T-helper 2 cell treated with Interferon-gamma antibody and Interleukin-4, amounts not matched to agents 100 ng/mL and 5 ng/mL, for 36 hours (primary cell): ENCODE results near the gene NISCH. TPM values are rescaled to one million over a fixed set of nuclear protein-coding genes. Genes with fewer than 3 reads are reported as not detected.
"Not testable (repeated sequence)": the region's sequence is repeated elsewhere in the genome, so short reads cannot be mapped to it uniquely, and the experiment has no call there.

Experiments used
- intact Hi-C: fragments of 100-400 bp; cut with micrococcal nuclease; formaldehyde crosslinking; loops from one replicate; pipeline ENCODE4 v1.15.1; 2023
- total RNA-seq: library from RNA; stranded (reverse); gene quantifications from 2 replicates; pipeline ENCODE4 v1.2.3, GENCODE V29; 2022

NISCH gene
- total RNA-seq, 1 donor from 2014 or later: 79.6 TPM

DNA sequence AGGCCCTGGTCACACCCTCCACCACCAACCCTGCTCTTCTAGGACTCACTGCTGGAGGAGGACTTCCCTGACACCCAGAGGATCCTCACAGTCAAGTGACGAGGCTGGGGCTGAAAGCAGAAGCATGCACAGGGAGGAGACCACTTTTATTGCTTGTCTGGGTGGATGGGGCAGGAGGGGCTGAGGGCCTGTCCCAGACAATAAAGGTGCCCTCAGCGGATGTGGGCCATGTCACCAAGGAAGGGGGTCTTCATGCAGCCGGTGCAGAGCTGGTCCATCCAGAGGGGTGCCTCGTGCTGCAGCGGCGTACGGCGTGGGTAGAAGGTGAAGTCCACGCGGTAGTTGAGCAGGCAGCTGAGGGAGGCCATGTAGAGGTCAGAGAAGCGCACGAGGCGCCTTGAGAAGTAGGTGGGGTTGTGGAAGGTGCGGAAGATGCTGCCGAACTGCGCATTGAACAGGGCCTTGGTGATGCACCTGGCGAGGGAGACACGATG is 68.9 kb downstream of the NISCH start:
- intact Hi-C loops: no loop called here

DNA sequence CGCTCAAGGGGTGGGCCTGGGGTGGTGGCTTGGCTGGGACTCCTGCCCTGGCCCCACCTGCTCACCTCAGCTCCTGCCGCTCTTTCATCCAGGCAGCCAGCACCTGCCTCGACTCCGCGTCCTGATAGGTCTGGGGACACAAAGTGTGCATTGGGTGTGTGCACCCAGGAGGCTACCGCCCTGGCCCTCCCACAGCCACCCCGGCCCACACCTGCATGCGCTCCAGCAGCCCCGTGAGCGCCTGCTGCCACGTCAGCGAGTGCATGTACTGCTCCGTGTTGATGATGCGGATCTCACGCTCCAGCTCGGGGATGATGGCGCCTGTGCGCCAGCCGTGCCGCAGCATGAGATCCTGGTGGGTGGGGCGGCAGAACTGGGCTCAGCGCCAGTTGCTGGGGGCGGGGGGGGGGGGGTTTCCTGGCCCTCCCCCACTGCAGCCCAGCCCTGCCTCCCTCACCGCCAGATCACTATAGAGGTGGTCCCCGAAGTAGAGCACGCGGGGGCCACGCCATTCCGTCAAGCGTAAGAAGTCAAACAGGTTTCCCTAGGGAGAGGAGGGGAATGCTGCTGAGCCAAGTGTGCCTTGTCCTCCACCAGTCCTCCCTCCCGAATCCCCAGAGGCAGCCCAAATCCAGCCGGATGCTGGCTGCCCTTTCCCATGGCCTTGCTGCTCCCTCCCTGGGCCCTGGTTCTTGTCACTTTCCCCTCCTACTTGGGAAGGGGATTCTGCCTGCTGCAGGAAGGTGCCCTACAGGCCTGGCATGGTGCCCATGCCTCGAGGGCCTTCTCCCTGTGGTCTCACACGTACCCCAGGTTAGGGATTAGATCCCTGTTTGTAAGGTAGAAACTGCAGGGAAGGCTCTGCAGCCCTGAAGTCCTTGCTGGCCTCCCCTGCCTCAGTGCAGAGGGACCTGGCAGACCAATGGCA is 69.6 kb downstream of the NISCH start:
- intact Hi-C loops: no loop called here

DNA sequence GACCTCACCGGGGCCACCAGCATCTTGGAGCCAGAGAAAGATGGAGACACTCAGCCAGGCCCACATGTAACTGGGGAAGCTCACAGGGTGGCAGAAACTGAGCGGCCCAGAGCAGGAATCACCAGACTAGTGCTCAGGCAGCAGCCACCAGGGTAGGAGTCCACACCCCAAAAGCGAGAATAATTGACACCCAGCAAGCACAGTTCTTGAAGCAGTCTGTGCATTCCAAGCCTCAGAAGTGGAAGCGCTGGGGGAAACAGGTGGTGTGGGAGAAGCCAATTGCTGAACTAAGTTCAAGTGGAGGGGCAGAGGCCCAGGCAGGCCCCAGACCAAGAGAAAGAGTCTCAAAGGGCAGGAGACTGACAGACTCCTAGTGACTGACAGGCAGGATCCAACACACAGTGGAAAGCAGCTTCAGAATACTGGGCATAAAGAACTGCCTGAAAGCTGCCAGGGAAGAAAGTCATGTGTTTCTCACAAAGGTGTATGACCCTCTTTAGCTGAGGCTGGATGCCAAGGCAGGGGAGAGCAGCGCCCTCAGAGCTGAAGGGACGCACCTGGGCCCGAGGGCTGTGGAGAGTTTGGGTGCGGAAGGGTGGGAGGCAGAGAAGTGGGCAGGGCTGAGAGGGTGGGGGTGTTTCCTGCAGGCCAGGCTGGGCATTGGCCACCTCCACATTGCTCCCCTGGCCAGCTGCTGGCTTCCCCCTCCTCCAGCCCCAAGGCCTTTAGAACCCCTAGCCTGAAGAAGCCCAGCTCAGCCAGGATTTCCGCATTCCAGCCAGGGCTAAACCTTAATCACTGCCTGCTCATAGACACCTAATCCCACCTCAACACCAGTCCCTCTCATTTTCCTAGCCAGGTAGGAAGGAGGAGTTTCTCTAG is 70.5 kb downstream of the NISCH start:
- intact Hi-C loops: no loop called here

DNA sequence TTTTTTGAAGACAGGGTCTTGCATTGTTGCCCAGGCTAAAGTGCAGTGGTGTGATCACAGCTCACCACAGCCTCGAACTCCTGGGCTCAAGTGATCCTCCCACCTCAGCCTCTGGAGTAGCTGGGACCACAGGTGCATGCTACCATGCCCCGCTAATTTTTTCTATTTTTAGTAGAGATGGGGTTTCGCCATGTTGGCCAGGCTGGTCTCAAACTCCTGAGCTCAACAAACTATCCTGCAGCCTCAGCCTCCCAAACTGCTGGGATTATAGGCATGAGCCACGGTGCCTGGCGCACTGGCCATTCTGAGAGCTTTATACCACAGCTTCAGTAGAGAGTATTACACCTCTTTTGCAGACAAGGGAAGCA is 71.3 kb downstream of the NISCH start:
- intact Hi-C loops: not testable (repeated sequence)

DNA sequence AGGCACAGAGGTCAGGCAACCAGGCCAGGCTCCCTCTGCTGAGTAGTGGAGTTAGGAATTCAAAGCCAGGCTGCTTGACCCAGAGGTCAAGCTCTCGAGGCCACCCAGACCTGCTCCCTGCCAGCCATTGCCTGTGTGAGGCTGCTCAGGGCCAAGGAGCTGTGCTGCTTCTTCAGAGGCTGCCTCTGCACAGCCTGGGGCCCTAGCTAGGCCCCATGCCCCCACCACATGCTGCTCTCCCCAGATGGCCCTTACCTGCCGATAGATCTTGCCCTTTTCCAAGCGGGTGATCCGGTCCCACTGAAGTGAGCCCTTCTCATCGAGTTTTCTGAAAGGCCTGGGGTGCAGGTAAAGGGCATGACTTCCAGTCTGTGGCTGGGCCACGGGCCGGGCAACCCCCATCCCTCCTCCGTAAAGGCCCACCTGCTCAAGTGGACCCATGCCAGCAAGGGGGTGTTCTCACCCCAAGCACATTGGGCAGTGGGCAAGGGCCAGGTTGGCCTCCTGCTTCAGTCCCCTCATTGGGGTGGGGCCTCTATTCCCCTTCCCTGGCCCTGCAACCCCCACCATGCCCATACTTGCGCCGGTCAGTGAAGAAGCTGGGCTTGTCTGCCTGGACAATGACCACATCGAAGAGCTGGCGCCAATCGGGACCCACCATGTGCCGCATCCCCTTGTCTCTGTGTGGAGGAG is 71.8 kb downstream of the NISCH start:
- intact Hi-C loops: no loop called here

DNA sequence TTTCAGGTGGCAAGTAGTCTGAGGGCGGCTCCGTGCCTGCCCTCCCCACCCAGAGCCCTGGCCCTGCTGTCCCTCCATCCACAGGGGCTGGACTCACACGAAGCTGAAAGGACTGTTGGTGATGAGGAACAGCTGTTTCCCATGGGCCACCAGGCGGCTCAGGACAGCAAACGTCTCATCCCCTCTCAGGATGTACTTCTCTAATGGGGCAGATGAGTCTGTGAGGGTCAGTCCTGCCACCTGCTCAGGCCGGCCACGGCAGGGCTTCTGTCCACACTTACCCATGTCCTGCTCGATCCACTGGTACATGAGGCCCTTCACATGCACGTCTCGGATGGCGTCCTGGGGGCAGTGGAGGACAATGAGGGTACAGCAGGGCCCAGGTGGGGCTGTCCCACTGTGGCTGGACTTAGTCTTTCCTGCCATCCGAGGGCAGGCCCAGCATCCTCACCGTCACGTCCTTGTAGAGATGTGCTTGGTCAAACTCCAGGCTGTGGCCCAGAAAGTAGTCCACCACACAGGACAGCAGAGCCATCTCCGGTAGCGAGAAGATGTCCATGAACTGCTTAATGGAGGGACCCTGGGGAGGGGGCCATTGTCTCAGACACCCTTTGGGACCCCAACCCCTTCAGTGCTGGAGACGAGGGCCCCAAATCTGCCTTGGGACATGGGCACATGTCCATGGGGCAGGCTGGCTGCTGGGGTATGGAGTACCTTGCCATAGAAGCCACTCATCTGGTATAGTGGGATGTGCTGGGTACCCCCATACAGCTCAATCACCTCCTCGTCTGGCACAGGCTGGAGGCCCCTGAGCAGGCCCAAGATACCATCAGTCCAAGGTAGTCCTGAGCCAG is 72.6 kb downstream of the NISCH start:
- intact Hi-C loops: no loop called here

DNA sequence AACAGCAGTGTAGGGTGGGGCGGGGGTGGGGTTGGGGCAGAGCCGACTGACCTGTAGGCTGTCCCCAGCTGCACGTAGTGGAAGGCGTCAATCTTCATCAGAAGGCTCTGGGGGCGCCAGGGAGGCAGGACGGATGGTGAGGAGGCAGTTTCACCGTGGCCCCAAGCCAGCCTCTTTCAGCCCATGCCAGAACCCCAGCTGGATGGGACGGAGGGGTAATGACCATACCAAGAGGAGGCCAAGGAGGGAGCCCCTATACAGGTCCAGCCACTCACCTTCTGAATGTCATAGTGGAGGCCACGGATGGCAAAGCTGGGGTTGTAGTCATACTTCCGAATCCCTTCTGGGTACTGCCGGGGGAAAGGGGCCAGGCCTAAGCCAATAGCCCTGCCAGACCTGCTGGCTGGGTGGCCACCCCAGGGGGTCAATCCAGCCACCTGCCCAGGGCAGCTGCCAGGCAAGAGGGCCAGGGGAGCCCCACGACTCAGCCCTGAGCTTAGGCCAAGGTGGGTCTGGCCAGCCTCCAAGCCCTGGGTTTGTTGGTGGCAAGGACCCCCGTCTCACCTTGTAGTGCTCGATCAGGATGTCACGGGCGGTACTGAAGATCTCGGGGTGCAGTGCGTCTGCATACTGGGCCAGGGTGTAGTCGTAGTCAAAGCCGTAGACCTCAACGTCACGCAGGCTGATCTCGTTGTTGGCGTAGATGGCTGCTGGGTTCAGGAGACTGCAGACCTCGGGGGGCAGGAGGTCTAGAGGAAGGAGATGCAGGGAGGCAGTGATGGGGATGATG is 73.4 kb downstream of the NISCH start:
- intact Hi-C loops: no loop called here

DNA sequence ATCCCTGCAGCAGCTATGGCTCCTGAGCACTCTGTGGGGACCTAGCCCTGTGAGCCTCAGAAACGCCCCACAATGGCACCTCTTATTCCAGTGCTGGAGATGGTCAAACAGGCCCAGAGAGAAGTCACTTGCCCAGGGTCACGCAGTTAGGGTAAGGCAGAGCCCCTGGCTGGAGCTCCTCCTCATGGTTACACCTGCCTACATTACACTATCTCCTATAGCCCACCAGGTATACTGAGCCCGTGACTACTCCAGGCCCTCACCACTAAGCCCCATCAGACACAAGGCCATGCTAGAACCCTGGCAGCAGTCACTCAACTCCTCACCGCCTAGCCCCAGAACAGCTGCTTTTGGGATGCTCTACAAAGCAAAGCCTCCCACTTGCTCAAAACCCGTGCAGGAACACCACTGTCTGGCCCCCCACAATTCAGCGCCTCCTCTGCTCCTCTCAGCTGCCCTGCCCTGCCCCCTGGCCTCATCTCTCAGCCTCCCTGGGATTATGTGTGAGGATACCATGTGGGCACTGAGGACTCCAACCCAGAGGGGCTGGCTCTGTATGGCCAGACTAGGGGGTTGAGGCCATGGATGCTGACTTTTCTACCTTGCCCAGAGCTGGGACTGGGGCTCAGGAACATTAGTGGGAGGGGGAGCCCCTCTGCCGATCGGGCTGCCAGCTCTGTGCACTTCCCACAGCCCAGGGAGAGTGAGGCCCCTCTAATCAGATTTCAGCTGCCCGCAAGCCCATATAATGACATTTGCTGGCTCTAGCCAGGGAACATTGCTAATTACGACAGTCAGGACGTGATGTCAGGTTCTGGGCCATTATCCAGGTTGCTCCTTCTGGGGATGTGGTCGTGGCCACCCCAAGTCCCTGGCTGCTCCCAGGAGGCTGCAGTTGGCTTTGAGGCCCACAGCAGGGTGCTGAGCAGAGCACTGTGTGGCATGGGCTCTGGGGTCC is 74.3 kb downstream of the NISCH start:
- intact Hi-C loops: loop anchor here (10.0 kb wide), 2 partner anchors 255 to 515 kb away; partner anchors contain the start of genes SFMBT1 and WDR82

DNA sequence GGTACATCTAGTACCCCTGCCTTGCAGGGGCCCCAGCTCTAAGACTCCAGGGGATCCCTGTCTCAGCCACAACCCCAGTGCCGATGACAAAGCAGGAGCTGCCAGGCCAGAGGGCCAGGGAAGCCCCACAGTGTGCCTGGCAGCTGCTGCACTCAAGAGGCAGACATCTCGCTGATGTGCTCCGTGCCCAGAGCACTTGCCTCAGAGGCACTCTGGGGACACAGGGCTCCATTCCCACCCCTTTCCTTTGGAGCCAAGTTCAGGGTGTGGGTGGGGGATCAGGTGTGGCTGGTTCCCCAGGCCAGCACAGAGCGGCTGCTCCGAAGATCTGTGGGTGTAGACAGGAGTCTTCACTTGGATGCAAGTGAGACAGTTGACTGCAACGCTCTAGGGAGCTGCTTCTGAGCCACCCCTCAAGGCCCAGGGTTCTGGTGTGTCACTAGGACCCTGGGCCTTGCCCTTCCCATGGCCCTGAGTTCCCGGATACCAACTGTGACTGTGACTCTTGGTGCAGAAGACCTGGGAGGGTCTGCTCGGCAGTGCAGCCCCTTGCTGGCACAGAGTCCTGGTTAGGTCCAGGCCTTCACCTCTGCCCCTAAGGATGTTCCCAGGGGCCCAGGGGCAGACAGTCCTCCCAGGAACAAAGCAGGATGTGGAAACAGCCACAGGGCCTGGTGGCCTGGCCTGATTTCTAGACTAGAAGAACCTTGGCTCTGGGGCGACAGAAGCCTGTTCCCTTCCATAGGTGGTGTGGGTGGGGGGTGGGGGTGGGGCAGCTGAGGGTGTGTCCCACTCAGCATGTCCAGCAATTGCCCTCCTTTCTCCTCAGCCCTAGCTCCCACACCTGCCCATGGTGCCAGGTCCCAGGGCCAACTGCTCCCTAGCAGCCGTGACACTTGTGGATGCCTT is 75.8 kb downstream of the NISCH start:
- intact Hi-C loops: loop anchor here (10.0 kb wide), 2 partner anchors 256 to 514 kb away; partner anchors contain the start of genes SFMBT1 and WDR82

DNA sequence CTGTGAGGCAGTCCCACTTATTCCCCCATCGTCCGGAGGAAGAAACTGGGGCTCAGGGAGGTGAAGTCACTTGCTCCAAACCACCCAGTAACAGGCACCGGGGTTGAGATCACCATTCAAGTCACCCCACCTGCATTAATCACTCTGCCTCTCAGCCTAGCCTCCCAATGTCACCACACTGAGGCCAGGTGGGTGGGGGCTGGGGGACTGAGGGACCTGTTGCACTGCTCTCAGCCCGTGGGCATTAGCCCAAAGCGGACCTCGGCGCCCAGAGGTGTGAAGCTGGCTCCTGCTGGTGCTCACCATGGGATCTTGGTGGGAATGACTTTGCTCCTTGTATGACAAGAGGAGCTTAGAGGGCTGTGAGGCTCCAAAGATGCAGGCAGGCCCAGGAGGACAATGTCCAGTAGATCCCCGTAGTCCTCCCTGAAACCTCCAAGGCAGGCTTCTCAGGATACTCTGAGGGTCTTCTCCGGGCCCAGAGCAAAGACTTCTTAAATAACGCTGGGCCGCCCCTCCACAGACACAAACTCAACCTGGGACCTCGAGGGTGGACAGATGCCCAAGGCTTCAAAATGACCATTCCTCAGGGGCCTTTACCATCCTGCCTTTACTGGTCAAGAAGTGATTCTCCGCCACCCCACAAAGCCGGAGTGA is 76.6 kb downstream of the NISCH start:
- intact Hi-C loops: loop anchor here (2.0 to 10.0 kb wide), 3 partner anchors 153 to 513 kb away; partner anchors contain the start of genes PBRM1, SFMBT1 and WDR82

DNA sequence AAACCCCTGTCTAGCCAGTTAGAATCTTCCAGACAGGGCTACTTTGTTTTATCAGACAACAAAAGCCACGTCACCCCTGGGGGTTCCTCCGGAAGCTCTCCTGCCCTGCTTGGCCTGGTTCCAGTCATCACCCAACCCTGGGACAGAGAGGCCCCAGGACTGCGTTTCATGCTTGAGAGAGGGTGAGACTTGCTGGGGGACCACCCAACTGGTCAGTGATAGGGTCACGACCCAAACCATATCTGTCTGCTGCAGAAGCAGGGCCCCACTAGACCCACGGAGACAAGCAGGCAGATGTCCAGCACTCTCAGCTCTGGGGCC is 77.1 kb downstream of the NISCH start:
- intact Hi-C loops: loop anchor here (2.0 to 10.0 kb wide), 3 partner anchors 152 to 512 kb away; partner anchors contain the start of genes PBRM1, SFMBT1 and WDR82

DNA sequence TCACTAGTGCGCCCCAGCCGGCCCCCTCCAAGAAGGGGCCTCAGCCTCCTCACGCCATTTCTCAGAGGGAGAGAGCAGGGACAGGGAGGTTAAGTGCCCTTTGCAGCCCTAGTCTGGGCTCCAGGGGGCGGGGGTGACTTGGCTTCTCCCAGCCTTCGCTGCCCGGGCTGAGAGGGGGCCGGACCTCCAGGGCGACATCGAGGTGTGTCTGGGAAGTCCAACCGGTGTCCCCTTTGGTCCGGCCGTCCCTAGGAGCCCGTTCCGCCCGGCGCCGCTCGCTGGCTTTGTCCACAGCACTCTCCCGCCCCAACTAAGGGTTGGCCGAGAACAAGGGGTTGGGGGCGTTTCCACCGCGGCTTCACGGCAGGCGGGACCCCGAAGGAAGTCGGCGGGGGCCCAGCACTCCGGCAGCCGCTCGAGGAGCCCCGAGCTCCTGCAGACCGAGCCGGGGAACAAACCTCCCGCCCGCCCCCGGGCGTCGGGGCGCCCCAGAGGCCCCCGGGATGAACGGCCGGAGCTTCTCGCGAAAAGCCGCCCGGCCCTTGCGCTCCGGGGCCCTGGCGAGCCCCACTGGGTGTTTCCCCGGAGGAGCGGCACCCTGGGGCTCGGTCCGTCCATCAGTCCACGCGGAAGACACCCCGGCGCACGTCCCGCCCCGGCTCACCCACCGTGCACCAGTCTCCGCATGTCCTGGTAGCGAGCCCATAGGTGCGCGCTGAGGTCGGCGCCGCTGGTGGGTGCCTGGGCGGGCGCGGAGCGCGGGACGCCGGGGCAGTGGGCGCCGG is 77.6 kb downstream of the NISCH start:
- intact Hi-C loops: loop anchor here (2.0 to 10.0 kb wide), 3 partner anchors 152 to 512 kb away; partner anchors contain the start of genes PBRM1, SFMBT1 and WDR82

DNA sequence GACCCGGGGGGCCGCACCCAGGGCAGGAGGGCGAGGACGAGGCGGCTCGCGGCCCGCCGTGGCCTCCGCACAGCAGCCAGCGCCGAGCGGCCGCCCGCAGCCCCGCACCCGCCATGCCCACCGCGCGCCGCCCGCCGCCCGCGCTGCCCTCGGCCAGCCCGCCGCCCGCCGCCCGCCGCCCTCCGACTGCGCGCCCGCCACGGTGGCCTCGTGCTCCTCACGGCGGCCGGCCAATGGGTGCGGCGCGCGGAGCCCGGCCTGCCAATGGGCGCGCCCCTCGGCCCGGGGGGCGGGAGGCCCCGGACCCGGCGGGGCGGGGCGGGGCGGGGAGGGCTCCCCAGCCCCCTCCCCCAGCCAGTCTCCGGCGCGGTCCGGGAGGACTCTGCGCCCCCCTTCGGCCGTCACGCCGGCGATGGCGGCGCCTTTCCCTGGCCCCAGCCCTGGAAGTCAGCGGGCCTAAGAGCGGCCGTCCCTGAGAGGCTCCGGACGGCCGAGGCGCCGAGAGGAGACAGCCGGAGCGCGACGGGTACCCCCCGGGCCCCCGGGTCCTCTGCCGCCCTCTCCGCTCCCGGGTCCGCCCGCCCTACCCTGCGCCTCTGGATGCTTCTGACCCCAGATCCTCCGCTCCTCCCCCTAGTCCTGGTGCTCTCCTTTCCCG is 78.3 kb downstream of the NISCH start, which contains the start of gene NT5DC2:
TSS of gene NT5DC2 (minus strand) at position 235 of the 658 bp plus-strand sequence. CDS start at position 115, 120 bp downstream.
- intact Hi-C loops: loop anchor here (2.0 to 10.0 kb wide), 3 partner anchors 151 to 511 kb away; partner anchors contain the start of genes PBRM1, SFMBT1 and WDR82

DNA sequence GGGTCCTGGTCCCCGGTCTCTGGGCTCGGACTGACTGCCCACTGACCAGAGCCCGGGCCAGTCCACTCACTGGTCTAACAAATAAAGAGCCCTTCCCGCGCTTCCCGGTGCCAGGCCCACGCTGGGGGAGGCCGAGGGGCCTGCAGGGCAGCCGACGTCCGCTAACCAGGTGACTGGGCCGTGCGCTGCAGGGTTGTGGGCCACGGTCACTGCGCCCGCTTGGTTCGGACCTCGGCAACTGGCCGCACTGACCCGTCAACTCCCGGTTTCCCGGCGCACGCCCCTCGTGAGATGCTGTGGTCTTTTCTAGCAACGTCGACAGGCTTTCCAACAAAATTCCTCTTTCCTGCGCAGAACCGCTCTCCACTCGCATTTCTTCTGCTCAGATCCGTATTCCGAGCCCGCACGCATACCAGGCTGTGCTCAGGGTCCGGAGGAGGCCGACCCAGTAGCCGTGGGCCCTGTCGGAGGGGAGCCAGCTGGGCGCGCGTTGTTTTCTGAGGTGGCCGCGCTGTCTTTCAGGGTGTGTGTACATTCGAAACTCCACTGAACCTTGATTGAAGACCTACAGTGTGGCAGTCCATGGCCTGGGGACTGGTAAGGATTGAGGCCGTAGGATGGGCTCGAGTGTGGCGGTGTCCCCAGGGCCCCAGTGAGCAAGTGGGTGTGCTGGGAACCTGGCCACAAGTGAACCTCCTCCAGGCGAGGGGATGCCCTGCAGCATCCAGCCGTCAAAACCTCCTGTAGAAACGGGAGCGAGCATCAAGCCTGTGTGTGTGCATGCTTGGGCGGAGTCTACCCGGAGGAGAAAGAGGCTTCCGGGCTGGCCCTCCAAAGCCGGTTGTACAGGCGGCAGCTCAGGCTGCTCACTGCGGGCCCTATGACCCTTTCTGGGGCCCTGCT is 79.1 kb downstream of the NISCH start:
- intact Hi-C loops: loop anchor here (10.0 kb wide), 2 partner anchors 260 to 510 kb away; partner anchors contain the start of genes SFMBT1 and WDR82
